Measurements from ENCODE around the gene PAM16. TPM values are rescaled to one million over a fixed set of nuclear protein-coding genes. Genes with fewer than 3 reads are reported as not detected.
A peak's percentile ranks its signal among the peaks of the same experiment; 100 is the strongest.

Gene PAM16
- total and polyA plus RNA-seq, 9 of the 15 experiments (the other 6 are each of a cell fraction or from before 2014, with no cell fraction given): 38.7 to 273 (median 79.3) TPM

- Histone ChIP-seq H3K36me3 (ENCODE audit: control insufficient read depth, insufficient read depth, low read length) (peaks cover 16% of the 10 kb centered on the region; the same call in 1 of the 3 replicates), H3K9ac (ENCODE audit: insufficient read depth in 1 of 2, low read depth in 2 of 2, low read length in 2 of 2) (peak overlapping the region in 1 of 2 experiments; percentile 35; a peak in 1 of 4 replicates), H2AFZ (ENCODE audit: low read depth, low read length) (no peak overlapping the region), H3K9me3 (replicated peaks; ENCODE audit: control insufficient read depth, insufficient read depth, low read depth, low read length) (no peaks in the 10 kb centered on the region), H3K27ac (ENCODE audit: extremely low read depth, low read depth, low read length) (no peak overlapping the region), H3K79me2 (ENCODE audit: control insufficient read depth, insufficient read depth, low read length) (no peaks in the 10 kb centered on the region; the same call in 1 of the 3 replicates), H3K4me3 (no peak overlapping the region), H3K4me1 (replicated peaks in 1 of 2; ENCODE audit: control insufficient read depth in 2 of 2, insufficient read depth in 2 of 2, low read length in 2 of 2) (peaks cover 4 to 51% of the 10 kb centered on the region in 2 experiments; a peak in 4 of 5 replicates), H4K20me1 (replicated peaks; ENCODE audit: control insufficient read depth, insufficient read depth, low read length) (0 out of 2 replicates have a peak, but pooled peaks cover 8% of the 10 kb centered on the region), H3K9me1 (ENCODE audit: control insufficient read depth, insufficient read depth, low read length) (no peaks in the 10 kb centered on the region), H3K27me3 (ENCODE audit: control insufficient read depth in 2 of 2, insufficient read depth in 2 of 2, low read length in 2 of 2) (no peaks in the 10 kb centered on the region), H3K4me2 (ENCODE audit: insufficient read depth, low read length) (no peak overlapping the region)
- no peak for ATAC-seq
- TF ChIP-seq CREB1 (IDR thresholded peaks at IDR 0.05): no peak
- no peak for TF ChIP-seq CREB1 (CRISPR knock-in tag; IDR thresholded peaks at IDR 0.05)
- FAIRE-seq: no peak
- intact Hi-C loops (cut with micrococcal nuclease) (no loop called here), in situ Hi-C loops (cut with MboI) (loop anchor here (5.0 kb wide), 1 partner anchor 45 kb away; no protein-coding TSS in a partner anchor)
- POLR2A ChIA-PET: interaction anchor here (1.3 to 2.0 kb wide), 3 partner anchors 10 to 70 kb away, joined by 3 to 7 read pairs (median 5); no protein-coding TSS in a partner anchor
- no TSS peak for BruUV-seq (replicated peaks)
- DNase-seq (ENCODE audit: extremely low read depth in 1 of 4, low spot score in 3 of 4): no peak
- CTCF ChIA-PET (ENCODE audit: low intra/inter-chr PET ratio): interaction anchor here (0.6 to 3.6 kb wide), 2 partner anchors 69 to 132 kb away, joined by 3 to 18 read pairs; no protein-coding TSS in a partner anchor
- 68% methylated on average over 10 of the region's 14 CpGs for WGBS (ENCODE audit: insufficient coverage, low coverage, missing lambda C conversion rate)
These were observed 19.0 kb downstream of the PAM16 start for GRCh38 chr16:4332083-4332482.

DNA sequence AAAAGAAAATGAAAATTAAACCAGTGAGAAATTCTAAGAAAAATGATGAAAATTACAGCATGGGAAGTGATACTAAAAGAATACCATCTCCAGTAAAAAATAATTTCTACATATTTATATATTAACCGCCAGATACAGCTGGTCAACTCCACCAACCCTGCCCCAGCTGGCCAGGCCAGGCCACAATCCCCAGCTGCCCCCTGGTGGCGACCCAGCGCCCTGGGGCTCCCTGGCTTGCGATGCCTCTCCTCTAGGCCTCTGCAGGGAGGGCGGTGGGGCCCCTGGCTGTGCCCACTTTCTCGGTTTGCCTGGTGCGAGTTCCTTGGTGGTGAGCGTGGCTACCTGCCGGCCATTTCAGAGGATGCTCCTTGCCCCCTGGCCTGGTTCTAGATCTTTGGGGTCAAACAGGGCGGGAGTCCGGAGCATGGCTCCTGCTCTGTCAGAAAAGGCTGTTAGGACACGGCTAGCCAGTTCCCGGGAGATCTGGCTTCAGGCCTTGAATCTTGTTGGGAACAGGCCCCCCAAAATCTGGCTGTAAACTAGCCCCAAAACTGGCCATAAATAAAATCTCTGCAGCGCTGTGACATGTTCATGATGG lies 20.7 kb downstream of the PAM16 start:
- H3K9ac ChIP-seq (ENCODE audit: insufficient read depth in 1 of 2, low read depth in 2 of 2, low read length in 2 of 2): no peak overlapping the region; a peak in 1 of 4 replicates
- ATAC-seq (peak; percentile 98), FAIRE-seq (peak; percentile 77), DNase-seq (ENCODE audit: extremely low read depth in 1 of 4, low spot score in 3 of 4) (peak; percentile 81 to 87 (median 83))
- 0 out of 2 replicates have a peak, but pooled peaks cover 8% of the 10 kb centered on the region for H4K20me1 ChIP-seq (replicated peaks; ENCODE audit: control insufficient read depth, insufficient read depth, low read length)
- POLR2A ChIA-PET: interaction anchor here (0.6 to 0.9 kb wide), 3 partner anchors 32 to 342 kb away, joined by 3 read pairs; no protein-coding TSS in a partner anchor
- in situ Hi-C loops (cut with MboI) (loop anchor here (5.0 kb wide), 1 partner anchor 43 kb away; no protein-coding TSS in a partner anchor), intact Hi-C loops (cut with micrococcal nuclease) (loop anchor here (1.0 to 2.0 kb wide), 4 partner anchors 42 to 347 kb away; no protein-coding TSS in a partner anchor)
- peaks cover 6% of the 10 kb centered on the region; the same call in 1 of the 3 replicates for H3K36me3 ChIP-seq (ENCODE audit: control insufficient read depth, insufficient read depth, low read length)
- H3K27me3 ChIP-seq (ENCODE audit: control insufficient read depth in 2 of 2, insufficient read depth in 2 of 2, low read length in 2 of 2): no peaks in the 10 kb centered on the region
- no peak overlapping the region for H3K4me3 ChIP-seq
- H3K27ac ChIP-seq (ENCODE audit: extremely low read depth, low read depth, low read length): no peak overlapping the region
- 28% methylated on average over 13 of the region's 14 CpGs for WGBS (ENCODE audit: insufficient coverage, low coverage, missing lambda C conversion rate)
- H2AFZ ChIP-seq (ENCODE audit: low read depth, low read length): no peak overlapping the region
- no peaks in the 10 kb centered on the region for H3K9me3 ChIP-seq (replicated peaks; ENCODE audit: control insufficient read depth, insufficient read depth, low read depth, low read length)
- CTCF ChIA-PET (ENCODE audit: low intra/inter-chr PET ratio): interaction anchor here (0.6 to 3.6 kb wide), 7 partner anchors 40 to 348 kb away, joined by 3 to 19 read pairs (median 3); no protein-coding TSS in a partner anchor
- no peaks in the 10 kb centered on the region for H3K9me1 ChIP-seq (ENCODE audit: control insufficient read depth, insufficient read depth, low read length)
- H3K79me2 ChIP-seq (ENCODE audit: control insufficient read depth, insufficient read depth, low read length): peaks cover 1% of the 10 kb centered on the region; the same call in 2 of the 3 replicates
- H3K4me2 ChIP-seq (ENCODE audit: insufficient read depth, low read length): no peak overlapping the region
- H3K4me1 ChIP-seq (replicated peaks in 1 of 2; ENCODE audit: control insufficient read depth in 2 of 2, insufficient read depth in 2 of 2, low read length in 2 of 2): peaks cover 4 to 56% of the 10 kb centered on the region in 2 experiments; a peak in 4 of 5 replicates
- BruUV-seq (replicated peaks): no TSS peak
- TF ChIP-seq TFAP4 (CRISPR knock-in tag; IDR thresholded peaks at IDR 0.05; ENCODE audit: borderline replicate concordance): peak; percentile 96
- TF ChIP-seq ZNF384 (IDR thresholded peaks at IDR 0.05; ENCODE audit: low read depth, low read length): 0 out of 2 replicates have a peak, but pooled peaks have one; percentile 28
- peak in 1 of 3 experiments; percentile 36 for TF ChIP-seq YY1 (IDR thresholded peaks at IDR 0.05; ENCODE audit: borderline replicate concordance in 1 of 3, control insufficient read depth in 1 of 3, extremely low read depth in 1 of 3, insufficient read depth in 3 of 3, insufficient read length in 1 of 3, insufficient replicate concordance in 2 of 3, low read depth in 1 of 3, low read length in 2 of 3)
- TF ChIP-seq, protein P1, sequence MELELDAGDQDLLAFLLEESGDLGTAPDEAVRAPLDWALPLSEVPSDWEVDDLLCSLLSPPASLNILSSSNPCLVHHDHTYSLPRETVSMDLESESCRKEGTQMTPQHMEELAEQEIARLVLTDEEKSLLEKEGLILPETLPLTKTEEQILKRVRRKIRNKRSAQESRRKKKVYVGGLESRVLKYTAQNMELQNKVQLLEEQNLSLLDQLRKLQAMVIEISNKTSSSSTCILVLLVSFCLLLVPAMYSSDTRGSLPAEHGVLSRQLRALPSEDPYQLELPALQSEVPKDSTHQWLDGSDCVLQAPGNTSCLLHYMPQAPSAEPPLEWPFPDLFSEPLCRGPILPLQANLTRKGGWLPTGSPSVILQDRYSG (tag; conservative IDR thresholded peaks at IDR 0.05; ENCODE audit: low read depth): no peak
- 0 out of 2 replicates have a peak, but pooled peaks have one; percentile 38 for TF ChIP-seq MYNN (IDR thresholded peaks at IDR 0.05)
- no peak for TF ChIP-seq MYNN (CRISPR knock-in tag; IDR thresholded peaks at IDR 0.05)
- TF ChIP-seq ZNF143 (CRISPR knock-in tag; IDR thresholded peaks at IDR 0.05): no peak
- TF ChIP-seq OTX1 (CRISPR knock-in tag; IDR thresholded peaks at IDR 0.05): no peak
- no peak for TF ChIP-seq ETS2 (tag; IDR thresholded peaks at IDR 0.05; ENCODE audit: borderline replicate concordance, poor library complexity, severe bottlenecking)
- TF ChIP-seq BMI1 (IDR thresholded peaks at IDR 0.05; ENCODE audit: low read length): no peak

Measured in K562 (cell line).